ENCODE data around the gene GMDS.

DNA sequence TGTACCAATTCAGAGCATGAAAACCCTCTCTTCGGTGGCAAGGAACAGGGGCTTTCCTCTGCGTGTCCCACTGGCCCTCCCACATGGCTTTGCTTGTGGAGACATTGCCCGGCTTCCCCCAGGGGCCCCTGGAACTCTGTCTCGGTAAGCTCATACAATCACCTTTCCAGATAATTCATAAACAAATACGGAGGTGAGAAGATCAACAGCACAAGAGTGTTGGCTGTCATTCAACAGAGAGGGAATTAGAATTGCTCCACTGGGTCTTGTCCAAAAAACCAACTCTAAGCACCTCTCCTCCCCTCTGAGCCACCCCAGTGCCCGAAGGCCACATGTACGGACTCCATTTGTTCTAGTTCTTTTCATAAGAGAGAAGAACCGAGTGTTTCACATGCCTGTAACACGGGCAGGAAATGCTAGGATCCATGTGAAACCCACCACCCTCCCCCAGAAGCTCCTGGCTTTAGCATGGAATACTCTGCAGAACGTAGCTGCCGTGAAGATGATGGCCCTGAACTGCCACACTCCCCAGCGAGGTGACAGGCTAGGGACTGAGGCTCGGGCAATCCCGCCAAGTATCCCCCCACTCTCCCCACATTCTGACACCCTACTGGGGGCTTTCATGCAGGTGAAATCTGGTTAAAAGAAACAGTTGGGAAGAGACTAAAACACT lies 660.3 kb downstream of the GMDS start:
- TF ChIP-seq, protein P1, sequence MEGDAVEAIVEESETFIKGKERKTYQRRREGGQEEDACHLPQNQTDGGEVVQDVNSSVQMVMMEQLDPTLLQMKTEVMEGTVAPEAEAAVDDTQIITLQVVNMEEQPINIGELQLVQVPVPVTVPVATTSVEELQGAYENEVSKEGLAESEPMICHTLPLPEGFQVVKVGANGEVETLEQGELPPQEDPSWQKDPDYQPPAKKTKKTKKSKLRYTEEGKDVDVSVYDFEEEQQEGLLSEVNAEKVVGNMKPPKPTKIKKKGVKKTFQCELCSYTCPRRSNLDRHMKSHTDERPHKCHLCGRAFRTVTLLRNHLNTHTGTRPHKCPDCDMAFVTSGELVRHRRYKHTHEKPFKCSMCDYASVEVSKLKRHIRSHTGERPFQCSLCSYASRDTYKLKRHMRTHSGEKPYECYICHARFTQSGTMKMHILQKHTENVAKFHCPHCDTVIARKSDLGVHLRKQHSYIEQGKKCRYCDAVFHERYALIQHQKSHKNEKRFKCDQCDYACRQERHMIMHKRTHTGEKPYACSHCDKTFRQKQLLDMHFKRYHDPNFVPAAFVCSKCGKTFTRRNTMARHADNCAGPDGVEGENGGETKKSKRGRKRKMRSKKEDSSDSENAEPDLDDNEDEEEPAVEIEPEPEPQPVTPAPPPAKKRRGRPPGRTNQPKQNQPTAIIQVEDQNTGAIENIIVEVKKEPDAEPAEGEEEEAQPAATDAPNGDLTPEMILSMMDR (conservative IDR thresholded peaks at IDR 0.05 in 1 of 2, IDR thresholded peaks at IDR 0.05 in 1 of 2; ENCODE audit: extremely low read depth in 1 of 2, insufficient read depth in 1 of 2, low read depth in 1 of 2, low read length in 2 of 2), result no peak
- TF ChIP-seq EZH2 (IDR thresholded peaks at IDR 0.05; ENCODE audit: borderline replicate concordance, low read length), result no peak
